ENCODE measurements around the gene SMIM5. TPM values are rescaled to one million over a fixed set of nuclear protein-coding genes. Genes with fewer than 3 reads are reported as not detected.
A peak's percentile ranks its signal among the peaks of the same experiment; 100 is the strongest.

SMIM5 gene
- total RNA-seq, 1 experiment from 2014 or later = 0.09 TPM

- BruUV-seq (replicated peaks) = no TSS peak
- no peaks in the 10 kb centered on the region for H3K9me3 Mint-ChIP-seq (ENCODE audit: unreplicated experiment)
- H3K27me3 Mint-ChIP-seq (ENCODE audit: insufficient read depth, unreplicated experiment) = no peaks in the 10 kb centered on the region
- ChIA-PET CTCF (interaction anchor here (0.7 to 9.0 kb wide), 5 partner anchors 9 to 138 kb away, joined by 3 to 75 read pairs (median 3); partner anchors contain the start of gene SMIM5), POLR2A (no interaction called here)
- no peak overlapping the region for H3K4me3 Mint-ChIP-seq (ENCODE audit: unreplicated experiment)
- intact Hi-C loops (cut with micrococcal nuclease) = no loop called here
- H3K4me1 Mint-ChIP-seq (ENCODE audit: insufficient read depth, unreplicated experiment) = peaks cover 5% of the 10 kb centered on the region
- no peak for TF ChIP-seq CTCF (IDR thresholded peaks at IDR 0.05; ENCODE audit: unreplicated experiment)
- peak; percentile 60 for DNase-seq (ENCODE audit: unreplicated experiment)
- H3K36me3 Mint-ChIP-seq (ENCODE audit: insufficient read depth, unreplicated experiment) = peaks cover 27% of the 10 kb centered on the region
- H3K27ac Mint-ChIP-seq (ENCODE audit: low read depth, unreplicated experiment) = no peak overlapping the region
Observed at GRCh38 chr17:75645501-75645888, 12.3 kb downstream of the SMIM5 start.

GRCh38 chr17:75645889-75646637, 12.8 kb downstream of the SMIM5 start:
- H3K27ac Mint-ChIP-seq (ENCODE audit: low read depth, unreplicated experiment) = no peak overlapping the region
- H3K4me3 Mint-ChIP-seq (ENCODE audit: unreplicated experiment) = no peak overlapping the region
- H3K9me3 Mint-ChIP-seq (ENCODE audit: unreplicated experiment) = no peaks in the 10 kb centered on the region
- H3K4me1 Mint-ChIP-seq (ENCODE audit: insufficient read depth, unreplicated experiment) = peaks cover 5% of the 10 kb centered on the region
- H3K36me3 Mint-ChIP-seq (ENCODE audit: insufficient read depth, unreplicated experiment) = peaks cover 31% of the 10 kb centered on the region
- intact Hi-C loops (cut with micrococcal nuclease) = no loop called here
- POLR2A ChIA-PET = no interaction called here
- DNase-seq (ENCODE audit: unreplicated experiment) = peak; percentile 36
- BruUV-seq (replicated peaks) = no TSS peak
- no peaks in the 10 kb centered on the region for H3K27me3 Mint-ChIP-seq (ENCODE audit: insufficient read depth, unreplicated experiment)
- no peak for TF ChIP-seq CTCF (IDR thresholded peaks at IDR 0.05; ENCODE audit: unreplicated experiment)
- CTCF ChIA-PET = interaction anchor here (0.7 to 9.0 kb wide), 7 partner anchors 10 to 137 kb away, joined by 3 to 75 read pairs (median 3); partner anchors contain the start of gene SMIM5

DNA sequence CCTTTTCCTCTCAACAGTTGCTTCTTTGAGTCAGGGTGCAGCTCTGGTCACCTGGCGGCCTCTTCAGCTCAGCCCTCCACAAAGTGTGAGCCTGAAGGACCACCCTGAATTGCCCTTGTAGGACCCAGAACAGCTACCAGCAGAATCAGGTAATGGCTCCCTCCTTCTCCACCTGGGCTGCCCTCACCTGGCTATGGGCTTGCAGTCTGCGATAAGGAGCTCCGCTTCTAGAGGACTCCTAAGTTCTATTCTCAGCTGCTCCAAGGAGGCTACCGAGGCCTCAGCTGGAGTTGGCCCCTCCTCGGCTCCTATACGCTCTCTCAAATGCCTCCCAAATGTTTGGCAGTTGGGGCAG, 13.4 kb downstream of the SMIM5 start:
- Mint-ChIP-seq H3K27ac (ENCODE audit: low read depth, unreplicated experiment) (no peak overlapping the region), H3K4me3 (ENCODE audit: unreplicated experiment) (no peak overlapping the region), H3K27me3 (ENCODE audit: insufficient read depth, unreplicated experiment) (no peaks in the 10 kb centered on the region), H3K36me3 (ENCODE audit: insufficient read depth, unreplicated experiment) (peaks cover 35% of the 10 kb centered on the region), H3K9me3 (ENCODE audit: unreplicated experiment) (no peaks in the 10 kb centered on the region), H3K4me1 (ENCODE audit: insufficient read depth, unreplicated experiment) (peaks cover 5% of the 10 kb centered on the region)
- intact Hi-C loops (cut with micrococcal nuclease) = no loop called here
- no TSS peak for BruUV-seq (replicated peaks)
- POLR2A ChIA-PET = no interaction called here
- DNase-seq (ENCODE audit: unreplicated experiment) = no peak
- CTCF ChIA-PET = interaction anchor here (0.7 to 9.0 kb wide), 3 partner anchors 12 to 45 kb away, joined by 4 to 75 read pairs (median 4); partner anchors contain the start of gene SMIM5
- TF ChIP-seq CTCF (IDR thresholded peaks at IDR 0.05; ENCODE audit: unreplicated experiment) = no peak

DNA sequence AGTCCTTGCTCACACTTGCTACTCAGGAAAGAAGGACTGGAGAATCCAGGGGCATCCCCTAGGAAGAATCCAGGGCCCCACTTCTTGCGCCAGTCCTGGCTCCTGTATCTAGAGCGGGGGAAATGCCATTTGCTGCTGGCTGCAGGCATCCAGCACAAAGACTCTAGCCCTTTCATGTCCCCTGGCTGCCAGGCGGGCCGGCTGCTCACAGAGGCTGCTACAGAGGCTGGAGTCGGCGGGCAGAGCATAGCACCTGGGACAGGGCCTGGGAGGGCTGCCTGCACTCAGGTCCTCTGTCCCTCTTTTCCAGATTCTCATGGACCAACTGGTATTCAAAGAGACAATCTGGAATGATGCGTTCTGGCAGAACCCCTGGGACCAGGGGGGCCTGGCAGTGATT, 13.8 kb downstream of the SMIM5 start:
- intact Hi-C loops (cut with micrococcal nuclease) = no loop called here
- no peak for DNase-seq (ENCODE audit: unreplicated experiment)
- Mint-ChIP-seq H3K4me3 (ENCODE audit: unreplicated experiment) (no peak overlapping the region), H3K36me3 (ENCODE audit: insufficient read depth, unreplicated experiment) (peaks cover 39% of the 10 kb centered on the region), H3K27ac (ENCODE audit: low read depth, unreplicated experiment) (no peak overlapping the region), H3K27me3 (ENCODE audit: insufficient read depth, unreplicated experiment) (no peaks in the 10 kb centered on the region), H3K9me3 (ENCODE audit: unreplicated experiment) (no peaks in the 10 kb centered on the region), H3K4me1 (ENCODE audit: insufficient read depth, unreplicated experiment) (peaks cover 5% of the 10 kb centered on the region)
- TF ChIP-seq CTCF (IDR thresholded peaks at IDR 0.05; ENCODE audit: unreplicated experiment) = no peak
- POLR2A ChIA-PET = no interaction called here
- CTCF ChIA-PET = interaction anchor here (0.7 to 9.0 kb wide), 3 partner anchors 11 to 45 kb away, joined by 4 to 75 read pairs (median 4); partner anchors contain the start of gene SMIM5
- no TSS peak for BruUV-seq (replicated peaks)

Data from MCF 10A (cell line).